ENCODE data around the gene CHCT1.

- TF ChIP-seq CTCF (IDR thresholded peaks at IDR 0.05) (no peak), EZH2 (IDR thresholded peaks at IDR 0.05; ENCODE audit: borderline replicate concordance, insufficient read depth, low read depth, low read length, poor library complexity, severe bottlenecking) (no peak)
Observed at GRCh38 chr17:60398227-60398959, 23.9 kb upstream of the CHCT1 start.
